Prostate gland (tissue), 2 donors: ENCODE measurements around the gene PDE6G.

Source experiments
- POLR2AphosphoS5 ChIP-seq: sonication (generic); formaldehyde crosslinking; IDR thresholded peaks from one replicate; pipeline ENCODE4 v1.6.1; 2017; ENCODE audit warnings: antibody characterized with exemption
- TF ChIP-seq, protein P1 (sequence below), 4 experiments: fragments of 200-600 bp in 2 of 4; fragments of 450-650 bp in 2 of 4; sonication (generic) in 2 of 4; IDR thresholded peaks; 1 replicate in 3 of 4; 2 replicates in 1 of 4; pipeline ENCODE4 v1.5.1; 2016 to 2019; ENCODE audit warnings: antibody characterized with exemption in 4 of 4, mild to moderate bottlenecking in 2 of 4, moderate library complexity in 2 of 4

DNA sequence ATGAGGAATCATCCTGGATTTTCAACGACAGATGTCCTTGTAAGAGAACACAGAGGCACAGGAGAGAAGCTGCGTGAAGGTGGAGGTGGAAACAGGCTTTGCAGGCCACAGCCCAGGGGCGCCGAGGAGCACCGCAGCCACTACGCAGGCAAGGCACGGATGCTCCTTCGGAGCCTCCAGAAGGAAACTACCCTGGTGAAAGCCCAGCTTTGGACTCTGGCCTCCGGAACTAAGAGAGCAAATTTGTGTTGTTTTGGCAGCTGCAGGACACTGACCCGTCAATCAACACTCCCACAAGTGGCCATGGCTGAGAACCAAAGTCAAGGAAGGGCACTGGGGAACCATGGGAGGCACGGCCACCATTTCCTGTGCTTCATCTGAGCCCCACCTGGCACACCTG, 23.8 kb upstream of the PDE6G start:
- TF ChIP-seq, protein P1, sequence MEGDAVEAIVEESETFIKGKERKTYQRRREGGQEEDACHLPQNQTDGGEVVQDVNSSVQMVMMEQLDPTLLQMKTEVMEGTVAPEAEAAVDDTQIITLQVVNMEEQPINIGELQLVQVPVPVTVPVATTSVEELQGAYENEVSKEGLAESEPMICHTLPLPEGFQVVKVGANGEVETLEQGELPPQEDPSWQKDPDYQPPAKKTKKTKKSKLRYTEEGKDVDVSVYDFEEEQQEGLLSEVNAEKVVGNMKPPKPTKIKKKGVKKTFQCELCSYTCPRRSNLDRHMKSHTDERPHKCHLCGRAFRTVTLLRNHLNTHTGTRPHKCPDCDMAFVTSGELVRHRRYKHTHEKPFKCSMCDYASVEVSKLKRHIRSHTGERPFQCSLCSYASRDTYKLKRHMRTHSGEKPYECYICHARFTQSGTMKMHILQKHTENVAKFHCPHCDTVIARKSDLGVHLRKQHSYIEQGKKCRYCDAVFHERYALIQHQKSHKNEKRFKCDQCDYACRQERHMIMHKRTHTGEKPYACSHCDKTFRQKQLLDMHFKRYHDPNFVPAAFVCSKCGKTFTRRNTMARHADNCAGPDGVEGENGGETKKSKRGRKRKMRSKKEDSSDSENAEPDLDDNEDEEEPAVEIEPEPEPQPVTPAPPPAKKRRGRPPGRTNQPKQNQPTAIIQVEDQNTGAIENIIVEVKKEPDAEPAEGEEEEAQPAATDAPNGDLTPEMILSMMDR (IDR thresholded peaks at IDR 0.05), result no peak
- no peak for TF ChIP-seq POLR2AphosphoS5
